Activated T-cell treated with anti-CD3 and anti-CD28 coated beads for 1 hour (primary cell): ENCODE results near the gene TIAM2.

Source experiments
- DNase-seq: peaks from one replicate; pipeline ENCODE4 v3.0.0-alpha.2; 2020; ENCODE audit warnings: low read depth

Gene TIAM2

DNA sequence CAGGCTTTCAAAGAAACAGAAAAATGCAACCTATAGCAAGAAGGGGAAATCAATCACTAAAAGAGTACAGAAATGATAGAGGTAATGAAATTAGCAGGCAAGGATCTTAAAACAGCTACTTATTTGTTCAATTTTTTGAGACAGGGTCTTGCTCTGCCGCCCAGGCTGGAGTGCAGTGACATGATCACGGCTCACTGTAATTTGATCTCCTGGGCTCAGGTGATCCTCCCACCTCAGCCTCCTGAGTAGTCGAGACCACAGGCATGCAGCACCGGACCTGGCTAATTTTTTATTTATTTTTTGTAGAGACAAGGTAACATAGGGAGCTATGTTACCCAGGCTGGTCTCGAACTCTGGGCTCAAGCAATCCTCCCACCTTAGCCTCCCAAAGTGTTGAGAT, 297.6 kb downstream of the TIAM2 start:
- no peak for DNase-seq

DNA sequence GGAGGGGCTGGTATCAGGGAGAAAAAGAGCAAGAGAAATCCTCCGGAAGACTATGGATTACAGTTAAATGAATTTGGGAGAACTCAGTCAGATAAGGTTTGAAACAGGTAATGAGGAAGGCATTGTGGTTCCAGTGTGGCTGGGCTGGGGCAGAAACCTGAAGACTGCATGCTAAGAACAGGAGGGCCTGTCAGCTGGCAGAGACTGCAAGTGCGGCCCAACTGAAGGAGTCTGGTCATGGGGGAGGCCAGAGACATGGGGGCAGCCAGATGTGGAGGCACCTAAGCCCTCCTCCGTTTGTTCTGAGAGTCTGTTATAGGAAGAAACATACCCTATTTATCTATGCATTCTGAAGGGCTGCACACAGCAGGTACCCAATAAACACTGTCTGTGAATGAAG, 302.6 kb downstream of the TIAM2 start:
- no peak for DNase-seq

DNA sequence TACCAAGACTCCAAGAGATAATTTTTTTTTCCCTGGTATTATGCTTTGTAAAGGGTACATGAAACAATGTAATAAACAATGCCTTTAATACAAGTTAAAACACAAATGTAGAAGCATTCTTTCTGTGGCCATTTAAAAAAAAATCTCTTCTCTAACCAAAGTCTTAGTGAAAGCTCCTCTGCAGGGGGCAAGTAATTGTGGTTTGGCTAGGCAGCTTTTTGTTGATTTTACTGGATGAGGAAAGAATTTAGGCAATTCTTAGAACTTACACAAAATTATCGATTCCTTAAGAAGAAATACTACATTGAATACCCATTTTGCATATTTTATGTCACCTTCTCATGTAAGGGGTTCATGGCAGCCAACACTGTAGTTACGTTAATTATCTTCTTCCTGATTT, 306.8 kb downstream of the TIAM2 start:
- DNase-seq = no peak

DNA sequence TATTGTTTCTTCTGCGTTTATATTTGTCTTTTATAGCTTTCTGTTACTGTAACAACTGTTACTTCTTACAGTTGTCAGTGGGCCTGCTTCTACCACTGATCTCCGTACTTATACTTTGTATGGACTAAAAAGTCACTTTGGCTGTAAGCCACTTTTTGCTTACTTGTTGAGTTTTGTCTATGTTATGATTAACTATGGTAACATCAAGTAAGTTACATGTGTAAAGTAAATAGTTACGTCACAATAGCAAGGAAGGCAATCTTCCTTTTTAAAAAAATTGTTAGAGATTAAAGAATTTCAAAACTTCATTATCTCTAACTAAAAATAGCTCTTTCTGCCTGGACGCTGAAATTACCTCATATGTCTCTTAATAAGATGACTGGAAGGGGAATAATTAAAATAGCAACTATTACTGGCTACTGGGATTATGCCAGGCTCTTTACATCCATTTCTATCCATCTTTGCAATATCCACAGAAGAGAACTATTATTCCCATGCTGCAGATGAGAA, 308.3 kb downstream of the TIAM2 start:
- DNase-seq = no peak

DNA sequence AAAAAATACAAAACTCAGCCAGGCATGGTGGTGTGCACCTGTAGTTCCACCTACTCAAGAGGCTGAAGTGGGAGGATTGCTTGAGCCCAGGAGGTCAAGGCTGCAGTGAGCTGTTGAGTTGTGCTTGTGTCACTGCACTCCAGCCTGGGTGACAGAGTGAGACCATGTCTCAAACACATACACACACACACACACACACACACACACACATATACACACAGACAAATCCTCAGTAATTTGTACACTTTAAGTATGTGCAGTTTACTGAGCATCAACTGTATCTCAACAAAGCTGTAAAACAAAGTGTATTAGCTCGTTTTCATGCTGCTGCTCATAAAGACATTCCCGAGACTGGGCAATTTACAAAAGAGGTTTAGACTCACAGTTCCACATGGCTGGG, 311.8 kb downstream of the TIAM2 start:
- no peak for DNase-seq
